ENCODE results near the gene PRPH2.

- TF ChIP-seq CTCF (IDR thresholded peaks at IDR 0.05): no peak
- no peak for TF ChIP-seq POLR2A (IDR thresholded peaks at IDR 0.05)
Measured at GRCh38 chr6:42697268-42697655, 25.1 kb downstream of the PRPH2 start.

Data from lower leg skin (tissue), 3 donors.